ENCODE results near the gene RABEPK. TPM values are rescaled to one million over a fixed set of nuclear protein-coding genes. Genes with fewer than 3 reads are reported as not detected.
A peak's percentile ranks its signal among the peaks of the same experiment; 100 is the strongest.

Gene RABEPK, protein sequence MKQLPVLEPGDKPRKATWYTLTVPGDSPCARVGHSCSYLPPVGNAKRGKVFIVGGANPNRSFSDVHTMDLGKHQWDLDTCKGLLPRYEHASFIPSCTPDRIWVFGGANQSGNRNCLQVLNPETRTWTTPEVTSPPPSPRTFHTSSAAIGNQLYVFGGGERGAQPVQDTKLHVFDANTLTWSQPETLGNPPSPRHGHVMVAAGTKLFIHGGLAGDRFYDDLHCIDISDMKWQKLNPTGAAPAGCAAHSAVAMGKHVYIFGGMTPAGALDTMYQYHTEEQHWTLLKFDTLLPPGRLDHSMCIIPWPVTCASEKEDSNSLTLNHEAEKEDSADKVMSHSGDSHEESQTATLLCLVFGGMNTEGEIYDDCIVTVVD
- total RNA-seq (10 to 100 TPM; 10.7 to 19.5 (median 15.1) TPM), polyA plus RNA-seq (10 to 100 TPM; 31.1 to 52.5 TPM), total RNA-seq (19.2 reads per million, percentile 49 among the genes with 10 or more reads in this experiment)

DNA sequence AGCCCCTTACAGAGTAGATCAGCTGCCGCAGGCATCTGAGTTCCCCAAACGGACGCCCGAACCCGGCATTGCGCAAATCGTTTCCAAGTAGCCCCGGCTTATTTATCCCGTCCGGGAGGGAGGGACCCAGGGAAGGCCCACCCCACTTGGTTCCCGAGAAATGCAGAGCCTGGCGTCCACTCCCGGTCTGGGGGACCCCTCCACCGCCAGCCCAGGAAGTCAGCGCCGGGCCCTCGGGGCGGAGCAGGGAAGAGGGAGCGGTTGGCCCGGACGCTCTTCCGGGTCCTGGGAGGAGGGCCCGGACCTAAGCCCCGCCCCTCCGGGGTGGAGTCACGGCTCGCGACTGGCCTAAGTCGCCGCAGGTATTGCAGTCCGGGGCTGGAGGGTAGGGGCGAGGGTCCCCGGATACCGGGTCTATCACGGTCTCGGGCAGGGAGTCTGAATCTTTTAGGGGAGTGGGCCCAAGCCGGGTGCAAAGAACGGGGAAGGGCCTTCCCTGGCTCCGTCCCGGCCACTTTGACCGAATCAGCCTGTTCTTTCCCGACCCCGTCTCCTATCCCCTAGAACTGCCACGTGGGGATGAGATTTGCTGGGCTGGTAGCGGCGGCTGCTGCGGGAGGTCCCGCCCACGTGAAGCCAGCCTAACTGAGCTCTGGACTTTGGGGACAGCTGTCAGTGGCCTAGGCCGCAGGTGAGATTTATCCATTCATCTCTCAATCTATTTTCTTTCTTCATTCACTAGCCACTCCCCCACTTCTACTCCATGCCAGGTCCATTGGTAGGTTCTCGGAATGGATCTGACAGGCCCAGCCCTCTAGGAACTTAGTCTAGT lies at the start of gene RABEPK:
Gene RABEPK (plus strand): TSS at position 327 of the 832 bp plus-strand sequence. CDS start 2,472 bp downstream, outside the sequence.
- Histone ChIP-seq H3K27ac (ENCODE audit: low read depth, low read length) (peak within 1 kb of the TSS; percentile 89), H3K9me3 (ENCODE audit: control insufficient read depth in 2 of 3, low read length in 3 of 3) (no peaks in the 10 kb centered on the region), H3K4me3 (ENCODE audit: low read length) (peak within 1 kb of the TSS; percentile 90), H3K27me3 (ENCODE audit: control insufficient read depth in 2 of 2, insufficient read depth in 2 of 2, low read length in 2 of 2) (no peaks in the 10 kb centered on the region), H3K4me1 (ENCODE audit: control insufficient read depth in 2 of 2, insufficient read depth in 2 of 2, low read length in 2 of 2) (peaks cover 20 to 34% of the 10 kb centered on the region in 2 donors), H3K36me3 (ENCODE audit: control insufficient read depth in 2 of 3, insufficient read depth in 3 of 3, low read length in 3 of 3) (peaks cover 0 to 20% (median 0%) of the 10 kb centered on the region in 3 experiments)
- Mint-ChIP-seq H3K4me1 (peaks cover 24 to 74% (median 56%) of the 10 kb centered on the region in 7 donors), H3K36me3 (peaks cover 5 to 16% (median 14%) of the 10 kb centered on the region in 5 donors), H3K27me3 (peaks cover 0 to 10% (median 0%) of the 10 kb centered on the region in 5 donors), H3K4me3 (peak within 1 kb of the TSS; percentile 80 to 96 (median 93)), H3K9me3 (no peaks in the 10 kb centered on the region), H3K27ac (peak within 1 kb of the TSS; percentile 80 to 96 (median 92))
- peak; percentile 99 for ATAC-seq
- ChIA-PET CTCF (interaction anchor here (0.6 kb wide), 1 partner anchor 36 kb away, joined by 3 read pairs; no protein-coding TSS in a partner anchor), POLR2A (interaction anchor here (0.7 to 13.9 kb wide), 11 partner anchors 8 to 79 kb away, joined by 3 to 192 read pairs (median 6); partner anchors contain the start of genes GAPVD1, HSPA5, PPP6C and SCAI)
- intact Hi-C loops (cut with micrococcal nuclease): loop anchor here (1.0 to 5.0 kb wide), 9 partner anchors 11 to 547 kb away; partner anchors contain the start of genes GAPVD1 (in 2 of the 2), HSPA5 (in 2 of the 2), PPP6C (in 2 of the 2) and GOLGA1 (in 1 of the 2)
- DNase-seq: peak; percentile 76 to 97 (median 83)

DNA sequence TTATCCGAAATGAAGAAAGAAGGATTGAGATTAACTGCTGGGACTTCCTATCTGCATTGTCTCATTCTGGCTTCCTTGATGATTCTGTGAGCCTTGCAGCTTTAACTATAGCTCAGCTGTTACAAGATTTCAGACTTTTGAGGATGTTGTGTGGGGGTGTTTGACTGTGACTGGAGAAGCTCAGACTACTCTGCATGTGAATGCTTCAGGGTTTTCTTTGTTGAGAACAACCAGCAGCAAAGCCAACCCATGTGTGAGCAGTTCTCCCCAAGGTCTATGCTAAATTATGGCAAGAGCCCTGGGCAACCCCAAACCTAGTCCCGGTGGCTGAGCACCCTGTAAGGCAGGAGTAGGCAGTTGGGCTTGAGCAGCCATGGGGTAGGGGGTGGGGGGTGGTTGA lies 48.6 kb upstream of the RABEPK start:
- peaks cover 3 to 52% (median 12%) of the 10 kb centered on the region in 3 experiments for H3K36me3 ChIP-seq (ENCODE audit: control insufficient read depth in 2 of 3, insufficient read depth in 3 of 3, low read length in 3 of 3)
- H3K36me3 Mint-ChIP-seq: peaks cover 0 to 38% (median 16%) of the 10 kb centered on the region in 5 donors

DNA sequence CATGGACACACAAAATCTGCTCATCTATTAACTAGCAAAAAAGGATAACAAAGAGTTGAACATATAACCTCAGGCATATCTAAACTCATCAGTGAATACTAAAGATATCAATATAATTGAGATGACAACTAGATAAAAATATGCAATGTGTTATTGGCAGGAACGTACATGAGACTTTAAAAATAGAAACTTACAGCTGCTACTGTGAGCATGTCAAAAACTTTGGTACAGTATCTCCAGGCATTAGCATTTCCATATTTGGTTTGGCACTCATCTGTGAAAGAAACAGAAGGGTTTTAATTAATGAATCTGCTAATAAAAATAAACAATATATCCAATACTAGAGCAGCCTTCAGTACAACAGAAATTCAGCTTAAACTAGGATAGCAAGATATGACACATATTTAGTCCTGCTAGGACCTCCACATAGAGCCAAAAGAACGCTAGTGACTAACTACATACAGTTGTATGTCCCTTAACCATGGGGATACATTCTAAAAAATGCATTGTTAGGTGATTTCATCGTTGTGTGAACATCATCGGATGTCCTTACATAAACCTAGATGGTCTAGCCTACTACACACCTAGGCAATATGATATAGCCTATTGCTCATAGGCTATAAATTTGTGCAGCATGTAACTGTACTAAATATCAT lies 46.5 kb upstream of the RABEPK start:
- Mint-ChIP-seq H3K27ac (peak overlapping the region in 1 of 9 donors; percentile 47), H3K4me3 (no peak overlapping the region), H3K9me3 (no peaks in the 10 kb centered on the region), H3K27me3 (no peaks in the 10 kb centered on the region), H3K4me1 (peaks cover 2 to 18% (median 9%) of the 10 kb centered on the region in 7 donors), H3K36me3 (peaks cover 0 to 44% (median 16%) of the 10 kb centered on the region in 5 donors)
- no peaks in the 10 kb centered on the region for H3K9me3 ChIP-seq (ENCODE audit: control insufficient read depth in 2 of 3, low read length in 3 of 3)
- peaks cover 3 to 59% (median 12%) of the 10 kb centered on the region in 3 experiments for H3K36me3 ChIP-seq (ENCODE audit: control insufficient read depth in 2 of 3, insufficient read depth in 3 of 3, low read length in 3 of 3)
- ATAC-seq (no peak), DNase-seq (no peak)
- H3K4me3 ChIP-seq (ENCODE audit: low read length): no peak overlapping the region
- H3K27me3 ChIP-seq (ENCODE audit: control insufficient read depth in 2 of 2, insufficient read depth in 2 of 2, low read length in 2 of 2): no peaks in the 10 kb centered on the region
- H3K4me1 ChIP-seq (ENCODE audit: control insufficient read depth in 2 of 2, insufficient read depth in 2 of 2, low read length in 2 of 2): no peaks in the 10 kb centered on the region
- H3K27ac ChIP-seq (ENCODE audit: low read depth, low read length): no peak overlapping the region
- intact Hi-C loops (cut with micrococcal nuclease): no loop called here
- ChIA-PET POLR2A (no interaction called here), CTCF (interaction anchor here (0.8 kb wide), 1 partner anchor 111 kb away, joined by 3 read pairs; no protein-coding TSS in a partner anchor)

More for the DNA sequence above, 48.6 kb upstream of the RABEPK start:
- Histone ChIP-seq H3K4me3 (ENCODE audit: low read length) (no peak overlapping the region), H3K4me1 (ENCODE audit: control insufficient read depth in 2 of 2, insufficient read depth in 2 of 2, low read length in 2 of 2) (no peaks in the 10 kb centered on the region), H3K9me3 (ENCODE audit: control insufficient read depth in 2 of 3, low read length in 3 of 3) (no peaks in the 10 kb centered on the region), H3K27ac (ENCODE audit: low read depth, low read length) (no peak overlapping the region), H3K27me3 (ENCODE audit: control insufficient read depth in 2 of 2, insufficient read depth in 2 of 2, low read length in 2 of 2) (no peaks in the 10 kb centered on the region)
- ChIA-PET POLR2A (interaction anchor here (1.1 to 3.4 kb wide), 2 partner anchors 90 to 185 kb away, joined by 3 to 16 read pairs; partner anchors contain the start of gene HSPA5), CTCF (interaction anchor here (0.7 to 1.2 kb wide), 2 partner anchors 10 to 21 kb away, joined by 4 to 5 read pairs; no protein-coding TSS in a partner anchor)
- Mint-ChIP-seq H3K9me3 (no peaks in the 10 kb centered on the region), H3K27ac (peak overlapping the region in 6 of 9 donors; percentile 16 to 73 (median 30)), H3K27me3 (no peaks in the 10 kb centered on the region), H3K4me3 (no peak overlapping the region), H3K4me1 (peaks cover 3 to 22% (median 10%) of the 10 kb centered on the region in 7 donors)
- intact Hi-C loops (cut with micrococcal nuclease): no loop called here
- DNase-seq (no peak), ATAC-seq (no peak)

DNA sequence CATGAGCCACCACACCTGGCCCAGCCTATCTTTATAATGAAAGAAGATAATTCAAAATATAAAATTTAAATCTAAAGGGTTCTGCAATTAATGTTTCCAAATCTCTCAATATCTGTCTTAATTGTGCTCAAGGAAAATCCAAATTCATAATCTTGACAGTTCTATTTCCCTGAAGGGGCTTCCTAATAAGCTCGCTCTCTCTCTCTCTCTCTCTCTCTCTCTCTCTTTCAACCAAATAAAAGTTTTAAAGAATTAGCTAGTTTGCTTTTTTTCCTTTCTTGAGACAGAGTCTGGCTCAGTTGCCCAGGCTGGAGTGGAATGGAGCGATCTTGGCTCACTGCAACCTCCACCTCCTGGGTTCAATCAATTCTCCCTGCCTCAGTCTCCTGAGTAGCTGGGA lies 43.8 kb upstream of the RABEPK start:
- POLR2A ChIA-PET: no interaction called here
- no peak for DNase-seq
- CTCF ChIA-PET: interaction anchor here (0.6 kb wide), 1 partner anchor 10 kb away, joined by 3 read pairs; no protein-coding TSS in a partner anchor
- H3K9me3 ChIP-seq (ENCODE audit: control insufficient read depth in 2 of 3, low read length in 3 of 3): no peaks in the 10 kb centered on the region
- peaks cover 3 to 45% (median 8%) of the 10 kb centered on the region in 3 experiments for H3K36me3 ChIP-seq (ENCODE audit: control insufficient read depth in 2 of 3, insufficient read depth in 3 of 3, low read length in 3 of 3)
- Mint-ChIP-seq H3K4me3 (no peak overlapping the region), H3K27me3 (no peaks in the 10 kb centered on the region), H3K27ac (peak overlapping the region in 2 of 9 donors; percentile 36 to 59), H3K9me3 (no peaks in the 10 kb centered on the region), H3K4me1 (peaks cover 0 to 11% (median 2%) of the 10 kb centered on the region in 7 donors), H3K36me3 (peaks cover 4 to 33% (median 6%) of the 10 kb centered on the region in 5 donors)
- no peak overlapping the region for H3K4me3 ChIP-seq (ENCODE audit: low read length)
- H3K27me3 ChIP-seq (ENCODE audit: control insufficient read depth in 2 of 2, insufficient read depth in 2 of 2, low read length in 2 of 2): no peaks in the 10 kb centered on the region
- no peak overlapping the region for H3K27ac ChIP-seq (ENCODE audit: low read depth, low read length)
- intact Hi-C loops (cut with micrococcal nuclease): no loop called here
- no peak for ATAC-seq
- H3K4me1 ChIP-seq (ENCODE audit: control insufficient read depth in 2 of 2, insufficient read depth in 2 of 2, low read length in 2 of 2): no peaks in the 10 kb centered on the region

DNA sequence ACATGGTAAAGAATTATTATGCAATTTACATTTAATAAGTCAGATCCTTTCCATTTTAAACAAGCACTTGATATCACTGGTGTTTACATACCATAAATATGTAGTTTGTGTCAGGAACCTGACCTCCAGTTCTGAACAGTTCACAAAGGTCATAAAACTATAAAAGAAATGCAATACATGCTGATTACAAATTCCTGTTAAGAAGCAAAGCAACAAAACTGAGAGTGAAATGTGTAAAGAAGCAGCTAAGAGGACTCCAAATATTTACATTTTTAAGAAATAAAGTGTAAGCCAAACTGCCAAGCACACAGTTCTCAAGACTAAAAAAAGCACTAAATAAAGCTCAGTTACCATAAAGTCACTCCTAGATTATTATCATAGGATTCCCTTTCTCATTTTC lies 39.6 kb upstream of the RABEPK start:
- CTCF ChIA-PET: no interaction called here

More for the DNA sequence above, 39.6 kb upstream of the RABEPK start:
- intact Hi-C loops (cut with micrococcal nuclease): no loop called here
- H3K4me1 Mint-ChIP-seq: peaks cover 0 to 19% (median 8%) of the 10 kb centered on the region in 7 donors
- no peaks in the 10 kb centered on the region for H3K9me3 ChIP-seq (ENCODE audit: control insufficient read depth in 2 of 3, low read length in 3 of 3)
- no peaks in the 10 kb centered on the region for H3K4me1 ChIP-seq (ENCODE audit: control insufficient read depth in 2 of 2, insufficient read depth in 2 of 2, low read length in 2 of 2)
- H3K36me3 ChIP-seq (ENCODE audit: control insufficient read depth in 2 of 3, insufficient read depth in 3 of 3, low read length in 3 of 3): peaks cover 0 to 15% (median 0%) of the 10 kb centered on the region in 3 experiments
- H3K4me3 ChIP-seq (ENCODE audit: low read length): no peak overlapping the region
- DNase-seq: no peak
- no peak for ATAC-seq
- peak overlapping the region in 5 of 9 donors; percentile 47 to 85 (median 78) for H3K27ac Mint-ChIP-seq
- no peaks in the 10 kb centered on the region for H3K27me3 Mint-ChIP-seq
- H3K36me3 Mint-ChIP-seq: peaks cover 0 to 16% (median 4%) of the 10 kb centered on the region in 5 donors
- no peak overlapping the region for H3K27ac ChIP-seq (ENCODE audit: low read depth, low read length)
- POLR2A ChIA-PET: interaction anchor here (0.6 kb wide), 1 partner anchor 15 kb away, joined by 3 read pairs; no protein-coding TSS in a partner anchor
- no peaks in the 10 kb centered on the region for H3K27me3 ChIP-seq (ENCODE audit: control insufficient read depth in 2 of 2, insufficient read depth in 2 of 2, low read length in 2 of 2)
- no peaks in the 10 kb centered on the region for H3K9me3 Mint-ChIP-seq
- no peak overlapping the region for H3K4me3 Mint-ChIP-seq

Data from naive thymus-derived CD4-positive, alpha-beta T cell (primary cell).